ENCODE data around the gene GNPDA1. TPM values are rescaled to one million over a fixed set of nuclear protein-coding genes. Genes with fewer than 3 reads are reported as not detected.

The GNPDA1 gene
- total and polyA plus RNA-seq, 2 of the 8 experiments (the other 6 are each of a cell fraction or from before 2014, with no cell fraction given), result 33.0 to 94.3 TPM

DNA sequence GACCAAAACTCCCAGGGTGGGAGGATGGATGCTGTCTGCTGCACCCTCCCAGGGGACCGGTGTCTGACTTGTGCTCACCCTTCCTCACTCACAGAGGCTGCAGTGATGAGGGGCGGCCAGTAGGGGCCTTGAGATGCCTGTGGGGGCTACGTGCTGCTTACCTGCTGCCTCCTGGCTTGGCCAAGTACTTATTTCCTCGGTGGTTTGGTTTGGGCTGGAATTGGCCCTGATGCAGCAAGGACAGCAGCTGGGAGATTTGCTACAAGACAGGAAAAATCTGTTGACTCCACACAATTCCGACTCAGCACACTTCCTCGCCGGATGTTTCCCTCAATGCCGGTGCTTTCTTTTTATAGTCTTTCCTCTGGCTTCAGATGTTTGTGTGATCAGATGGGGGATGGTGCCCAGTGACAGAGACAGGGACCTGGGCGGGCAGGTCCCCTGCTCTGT lies 61.5 kb downstream of the GNPDA1 start:
- H3K27me3 ChIP-seq (replicated peaks in 1 of 4; ENCODE audit: control insufficient read depth in 3 of 4, extremely low read depth in 1 of 4, insufficient read depth in 3 of 4, low read length in 3 of 4), result no peaks in the 10 kb centered on the region; a peak in 1 of 7 replicates
- H2BK12ac ChIP-seq (ENCODE audit: low read depth, low read length), result no peak overlapping the region
- H3K36me3 ChIP-seq (ENCODE audit: control insufficient read depth in 2 of 4, insufficient read depth in 4 of 4, low read length in 3 of 4), result no peaks in the 10 kb centered on the region
- H3K79me2 ChIP-seq (ENCODE audit: control insufficient read depth in 1 of 2, insufficient read depth in 2 of 2, low read length in 2 of 2), result no peaks in the 10 kb centered on the region
- peaks cover 0 to 3% (median under 1%) of the 10 kb centered on the region in 4 experiments; a peak in 3 of 7 replicates for H3K4me1 ChIP-seq (replicated peaks in 1 of 4; ENCODE audit: control insufficient read depth in 3 of 4, insufficient read depth in 4 of 4, low read length in 3 of 4)
- no peak overlapping the region for H3K4me2 ChIP-seq (ENCODE audit: insufficient read depth in 1 of 2, low read depth in 2 of 2, low read length in 2 of 2)
- no peak overlapping the region for H2BK5ac ChIP-seq (ENCODE audit: low read depth, low read length)
- TF ChIP-seq, protein P1, sequence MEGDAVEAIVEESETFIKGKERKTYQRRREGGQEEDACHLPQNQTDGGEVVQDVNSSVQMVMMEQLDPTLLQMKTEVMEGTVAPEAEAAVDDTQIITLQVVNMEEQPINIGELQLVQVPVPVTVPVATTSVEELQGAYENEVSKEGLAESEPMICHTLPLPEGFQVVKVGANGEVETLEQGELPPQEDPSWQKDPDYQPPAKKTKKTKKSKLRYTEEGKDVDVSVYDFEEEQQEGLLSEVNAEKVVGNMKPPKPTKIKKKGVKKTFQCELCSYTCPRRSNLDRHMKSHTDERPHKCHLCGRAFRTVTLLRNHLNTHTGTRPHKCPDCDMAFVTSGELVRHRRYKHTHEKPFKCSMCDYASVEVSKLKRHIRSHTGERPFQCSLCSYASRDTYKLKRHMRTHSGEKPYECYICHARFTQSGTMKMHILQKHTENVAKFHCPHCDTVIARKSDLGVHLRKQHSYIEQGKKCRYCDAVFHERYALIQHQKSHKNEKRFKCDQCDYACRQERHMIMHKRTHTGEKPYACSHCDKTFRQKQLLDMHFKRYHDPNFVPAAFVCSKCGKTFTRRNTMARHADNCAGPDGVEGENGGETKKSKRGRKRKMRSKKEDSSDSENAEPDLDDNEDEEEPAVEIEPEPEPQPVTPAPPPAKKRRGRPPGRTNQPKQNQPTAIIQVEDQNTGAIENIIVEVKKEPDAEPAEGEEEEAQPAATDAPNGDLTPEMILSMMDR (IDR thresholded peaks at IDR 0.05; ENCODE audit: control extremely low read depth in 1 of 3, insufficient read depth in 1 of 3, low read depth in 1 of 3, low read length in 3 of 3), result peak; percentile 80 to 98 (median 93)
- TF ChIP-seq RAD21 (IDR thresholded peaks at IDR 0.05 in 1 of 2, conservative IDR thresholded peaks at IDR 0.05 in 1 of 2; ENCODE audit: low read depth in 2 of 2, low read length in 2 of 2) (peak; percentile 45 to 63), TBP (IDR thresholded peaks at IDR 0.05; ENCODE audit: low read depth, low read length) (no peak), CREB1 (IDR thresholded peaks at IDR 0.05) (peak; percentile 69; the same call in 1 of the 2 replicates)
- TF ChIP-seq, protein P2, sequence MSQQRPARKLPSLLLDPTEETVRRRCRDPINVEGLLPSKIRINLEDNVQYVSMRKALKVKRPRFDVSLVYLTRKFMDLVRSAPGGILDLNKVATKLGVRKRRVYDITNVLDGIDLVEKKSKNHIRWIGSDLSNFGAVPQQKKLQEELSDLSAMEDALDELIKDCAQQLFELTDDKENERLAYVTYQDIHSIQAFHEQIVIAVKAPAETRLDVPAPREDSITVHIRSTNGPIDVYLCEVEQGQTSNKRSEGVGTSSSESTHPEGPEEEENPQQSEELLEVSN (IDR thresholded peaks at IDR 0.05), result no peak
- TF ChIP-seq, protein P3, sequence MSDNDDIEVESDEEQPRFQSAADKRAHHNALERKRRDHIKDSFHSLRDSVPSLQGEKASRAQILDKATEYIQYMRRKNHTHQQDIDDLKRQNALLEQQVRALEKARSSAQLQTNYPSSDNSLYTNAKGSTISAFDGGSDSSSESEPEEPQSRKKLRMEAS (IDR thresholded peaks at IDR 0.05), result peak; percentile 52; the same call in 1 of the 2 replicates
- H4K5ac ChIP-seq (ENCODE audit: insufficient read length, low read depth, low read length), result no peak overlapping the region
- H2BK15ac ChIP-seq (ENCODE audit: low read length), result no peak overlapping the region
- H3K9me3 ChIP-seq (ENCODE audit: insufficient read depth in 2 of 2, low read depth in 1 of 2, low read length in 1 of 2), result no peaks in the 10 kb centered on the region
- peak overlapping the region; percentile 19; the same call in 1 of the 2 replicates for H4K8ac ChIP-seq (ENCODE audit: extremely low read depth, insufficient read depth, low read length)
- no peak overlapping the region for H3K23ac ChIP-seq (ENCODE audit: insufficient read length)
- no peak overlapping the region for H4K91ac ChIP-seq (replicated peaks; ENCODE audit: insufficient read length, low read length)
- no peak overlapping the region for H3K56ac ChIP-seq (replicated peaks; ENCODE audit: insufficient read length, low read depth, low read length)
- FAIRE-seq (peak; percentile 95), DNase-seq (ENCODE audit: low read depth in 1 of 2, low spot score in 2 of 2) (peak; percentile 50 to 82)
- H3K18ac ChIP-seq (ENCODE audit: extremely low read depth, low read length), result no peak overlapping the region
- no peak overlapping the region for H3K9ac ChIP-seq (replicated peaks in 1 of 4; ENCODE audit: extremely low read depth in 1 of 4, low read depth in 3 of 4, low read length in 3 of 4)
- no peaks in the 10 kb centered on the region for H3K79me1 ChIP-seq (ENCODE audit: low read depth, low read length)
- H2BK120ac ChIP-seq (replicated peaks; ENCODE audit: low read depth, low read length), result no peak overlapping the region
- H3K4me3 ChIP-seq (ENCODE audit: extremely low read depth in 1 of 4, insufficient read depth in 2 of 4, low read depth in 3 of 4, low read length in 4 of 4), result no peak overlapping the region
- CTCF ChIA-PET (ENCODE audit: partially characterized antibody), result interaction anchor here (0.7 to 13.3 kb wide), 26 partner anchors 9 to 470 kb away, joined by 3 to 324 read pairs (median 4); partner anchors contain the start of genes DELE1 and RNF14
- H2AK5ac ChIP-seq (ENCODE audit: low read depth, low read length), result no peak overlapping the region
- no peak overlapping the region for H3K4ac ChIP-seq (replicated peaks; ENCODE audit: insufficient read length, low read depth, low read length)
- no peak overlapping the region for H3K27ac ChIP-seq (ENCODE audit: low read depth, low read length)
- H3K23me2 ChIP-seq (ENCODE audit: low read depth, low read length), result no peaks in the 10 kb centered on the region
- no peak overlapping the region for H2BK20ac ChIP-seq (ENCODE audit: low read length)
- H4K20me1 ChIP-seq (replicated peaks in 1 of 2; ENCODE audit: control insufficient read depth in 1 of 2, insufficient read depth in 2 of 2, low read length in 2 of 2), result no peaks in the 10 kb centered on the region
- no peak overlapping the region for H3K14ac ChIP-seq (ENCODE audit: insufficient read length)
- H2AFZ ChIP-seq (ENCODE audit: low read length), result no peak overlapping the region
- POLR2A ChIA-PET (ENCODE audit: partially characterized antibody), result interaction anchor here (0.8 to 2.3 kb wide), 3 partner anchors 9 to 18 kb away, joined by 3 to 4 read pairs (median 3); partner anchors contain the start of gene RNF14
- 49% methylated on average over 9 of the region's 9 CpGs; no CpG with 5 or more reads in 1 of the 2 experiments for WGBS, 2 experiments (ENCODE audit: extremely low coverage in 1 of 2, insufficient coverage in 1 of 2, insufficient read length in 1 of 2, insufficient replicate concordance in 2 of 2, low coverage in 1 of 2, low lambda C conversion rate in 2 of 2, missing lambda C conversion rate in 1 of 2)

Data from H1 (cell line).